ENCODE results near the gene CRYBB1.

The CRYBB1 gene

GRCh38 chr22:26602127-26602526 lies 15.7 kb downstream of the CRYBB1 start:
- DNase-seq, result no peak

- DNase-seq, result no peak
Measured at GRCh38 chr22:26601726-26602125, 16.1 kb downstream of the CRYBB1 start.

- DNase-seq, result no peak
Measured at GRCh38 chr22:26599505-26599904, 18.3 kb downstream of the CRYBB1 start.

- no peak for DNase-seq
Measured at GRCh38 chr22:26597480-26597879, 20.3 kb downstream of the CRYBB1 start.

- no peak for DNase-seq
Measured at GRCh38 chr22:26597026-26597425, 20.8 kb downstream of the CRYBB1 start.

- no peak for DNase-seq
Measured at GRCh38 chr22:26593763-26594162, 24.1 kb downstream of the CRYBB1 start.

- DNase-seq, result no peak
Measured at GRCh38 chr22:26592421-26592891, 25.4 kb downstream of the CRYBB1 start.

- DNase-seq, result peak; percentile 58
Measured at GRCh38 chr22:26589845-26590736, 27.7 kb downstream of the CRYBB1 start, which contains the start of gene TPST2. Gene TPST2, minus strand, starts transcription at chr22:26590132. Its CDS starts 48,502 bp downstream, at chr22:26541630.

GRCh38 chr22:26589367-26589844 lies 28.4 kb downstream of the CRYBB1 start:
- DNase-seq, result no peak

GRCh38 chr22:26588729-26589366 lies 29.0 kb downstream of the CRYBB1 start:
- DNase-seq, result no peak

- DNase-seq, result no peak
Measured at GRCh38 chr22:26587991-26588613, 29.7 kb downstream of the CRYBB1 start.

GRCh38 chr22:26586556-26587325 lies 31.1 kb downstream of the CRYBB1 start:
- no peak for DNase-seq

- no peak for DNase-seq
Measured at GRCh38 chr22:26585104-26585790, 32.6 kb downstream of the CRYBB1 start.

- no peak for DNase-seq
Measured at GRCh38 chr22:26584010-26584409, 33.8 kb downstream of the CRYBB1 start.

- no peak for DNase-seq
Measured at GRCh38 chr22:26581633-26582168, 36.1 kb downstream of the CRYBB1 start.

GRCh38 chr22:26581026-26581425 lies 36.8 kb downstream of the CRYBB1 start:
- DNase-seq, result no peak

GRCh38 chr22:26580240-26580962 lies 37.4 kb downstream of the CRYBB1 start:
- no peak for DNase-seq

- no peak for DNase-seq
Measured at GRCh38 chr22:26579331-26579886, 38.4 kb downstream of the CRYBB1 start.

GRCh38 chr22:26577081-26577480 lies 40.7 kb downstream of the CRYBB1 start:
- no peak for DNase-seq

- DNase-seq, result no peak
Measured at GRCh38 chr22:26576026-26576680, 41.7 kb downstream of the CRYBB1 start.

Measured in NCI-H1092 treated with DMSO at 0.1 percent for 48 hours (cell line).